Erythroblast (primary cell): Measurements from ENCODE around the gene CEP104.

Experiments used
- GATA1 ChIP-seq: IDR thresholded peaks from 2 replicates; pipeline ENCODE4 v1.6.1; 2011; ENCODE audit warnings: low read depth, mild to moderate bottlenecking, control low read depth, low read length, moderate library complexity
- POLR2A ChIP-seq: IDR thresholded peaks from 2 replicates; pipeline ENCODE4 v1.6.1; 2011; ENCODE audit warnings: mild to moderate bottlenecking, low read length

DNA sequence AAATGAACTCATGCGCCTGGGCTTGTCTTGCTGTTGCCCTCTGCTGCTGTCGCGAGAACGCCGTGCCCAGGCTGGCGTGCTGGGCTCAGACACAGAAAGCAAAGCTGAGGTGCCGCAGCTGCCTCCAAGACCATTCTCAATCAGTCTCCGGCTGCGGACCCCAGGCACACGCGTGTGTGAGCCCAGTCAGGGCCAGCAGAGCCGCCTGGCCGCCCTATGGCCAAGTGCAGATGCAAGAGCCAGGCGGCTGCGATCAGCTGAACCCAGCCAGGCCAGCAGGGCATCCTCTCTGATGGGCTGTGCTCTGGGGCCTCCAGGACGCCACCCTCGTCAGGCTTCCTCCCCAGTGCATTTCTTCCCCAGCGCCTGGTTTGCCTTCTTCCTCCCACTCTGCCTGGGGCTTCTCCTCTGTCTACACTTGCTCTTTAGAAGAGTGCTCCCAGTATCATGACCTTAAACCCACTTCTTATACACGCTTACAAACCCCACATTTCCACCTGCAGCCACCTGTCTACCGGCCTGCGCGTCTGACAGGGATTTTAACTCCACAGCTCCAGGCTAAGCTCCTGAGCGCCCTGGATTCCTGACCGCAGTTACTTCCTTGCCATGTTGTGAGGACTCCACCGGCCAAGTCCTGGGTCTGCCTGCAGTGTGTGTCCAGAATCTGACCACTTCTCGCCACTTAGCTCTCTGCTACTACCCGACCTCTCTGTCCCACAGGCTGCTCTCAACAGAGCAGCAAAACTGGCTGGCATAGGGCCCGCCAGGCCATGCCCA, 39.0 kb downstream of the CEP104 start:
- TF ChIP-seq POLR2A (no peak), GATA1 (no peak)
